Suprapubic skin (tissue), 4 donors: ENCODE data around the gene SORCS2. TPM values are rescaled to one million over a fixed set of nuclear protein-coding genes. Genes with fewer than 3 reads are reported as not detected.

Source experiments
- DNase-seq, 2 donors: peaks; one replicate each; pipeline ENCODE4 v3.0.0-alpha.2; 2019; ENCODE audit warnings: low spot score in 2 of 2
- H3K27ac ChIP-seq: fragments of 200-600 bp; sonication (generic); one replicate; pipeline ENCODE4 v1.5.1; 2019
- H3K27me3 ChIP-seq: fragments of 200-600 bp; sonication (generic); one replicate; pipeline ENCODE4 v1.5.1; 2019
- H3K36me3 ChIP-seq: fragments of 200-600 bp; sonication (generic); one replicate; pipeline ENCODE4 v1.5.1; 2019
- H3K4me1 ChIP-seq: fragments of 200-600 bp; sonication (generic); one replicate; pipeline ENCODE4 v1.5.1; 2019
- H3K4me3 ChIP-seq: fragments of 200-600 bp; sonication (generic); one replicate; pipeline ENCODE4 v1.5.1; 2019; ENCODE audit warnings: mild to moderate bottlenecking
- H3K9me3 ChIP-seq: fragments of 200-600 bp; sonication (generic); one replicate; pipeline ENCODE4 v1.5.1; 2019
- CTCF ChIP-seq, 2 donors: fragments of 200-600 bp in 1 of 2; fragments of 450-650 bp in 1 of 2; sonication (generic) in 1 of 2; IDR thresholded peaks; one replicate each; pipeline ENCODE4 v1.5.1; 2016 to 2019; ENCODE audit warnings: antibody characterized with exemption in 2 of 2, mild to moderate bottlenecking in 1 of 2, moderate library complexity in 1 of 2
- EP300 ChIP-seq: sonication (generic); formaldehyde crosslinking; IDR thresholded peaks from one replicate; pipeline ENCODE4 v1.6.1; 2017; ENCODE audit warnings: antibody characterized with exemption
- POLR2A ChIP-seq, 2 donors: fragments of 450-650 bp; IDR thresholded peaks; one replicate each; pipeline ENCODE4 v1.6.1; 2017; ENCODE audit warnings: antibody characterized with exemption in 2 of 2, mild to moderate bottlenecking in 2 of 2, moderate library complexity in 2 of 2
- POLR2AphosphoS5 ChIP-seq, 3 donors: sonication (generic); formaldehyde crosslinking; IDR thresholded peaks; one replicate each; pipeline ENCODE4 v1.6.1; 2017; ENCODE audit warnings: antibody characterized with exemption in 3 of 3
- WGBS: methylation state at CpG from one replicate; pipeline ENCODE4 v1.1.5; 2018; 5-methylcytosine and 5-hydroxymethylcytosine counted together
- total RNA-seq, 4 donors: library from RNA; depleted of rRNA; stranded (reverse); fragments of >200 nt; gene quantifications; one replicate each; pipeline ENCODE4 v1.1.0, GENCODE V29; 2016

Gene SORCS2
- total RNA-seq, 4 donors from 2014 or later: 0.94 to 4.6 (median 1.3) TPM

GRCh38 chr4:7332216-7333023, 140.1 kb downstream of the SORCS2 start:
- WGBS: 55% methylated on average over 12 of the region's 15 CpGs
- no peak overlapping the region for H3K27ac ChIP-seq

GRCh38 chr4:7333024-7333780, 140.9 kb downstream of the SORCS2 start:
- no peak for TF ChIP-seq CTCF (IDR thresholded peaks at IDR 0.05)
- Histone ChIP-seq H3K4me3 (no peak overlapping the region), H3K4me1 (peaks cover 15% of the 10 kb centered on the region), H3K36me3 (no peaks in the 10 kb centered on the region), H3K9me3 (no peaks in the 10 kb centered on the region), H3K27me3 (peaks cover 4% of the 10 kb centered on the region), H3K27ac (no peak overlapping the region)
- WGBS: 87% methylated on average over 10 of the region's 16 CpGs
- DNase-seq: no peak

More at GRCh38 chr4:7332216-7333023, 140.1 kb downstream of the SORCS2 start:
- TF ChIP-seq POLR2A (IDR thresholded peaks at IDR 0.05) (no peak), EP300 (no peak), POLR2AphosphoS5 (IDR thresholded peaks at IDR 0.05) (no peak), CTCF (IDR thresholded peaks at IDR 0.05) (no peak)
- Histone ChIP-seq H3K27me3 (peaks cover 4% of the 10 kb centered on the region), H3K4me1 (peaks cover 15% of the 10 kb centered on the region), H3K36me3 (no peaks in the 10 kb centered on the region), H3K4me3 (no peak overlapping the region), H3K9me3 (no peaks in the 10 kb centered on the region)
- no peak for DNase-seq

GRCh38 chr4:7333801-7334421, 141.6 kb downstream of the SORCS2 start:
- WGBS: 90% methylated on average over 15 of the region's 16 CpGs
- DNase-seq: no peak
- H3K4me3 ChIP-seq: no peak overlapping the region
- no peaks in the 10 kb centered on the region for H3K9me3 ChIP-seq
- peaks cover 10% of the 10 kb centered on the region for H3K4me1 ChIP-seq
- H3K27me3 ChIP-seq: peaks cover 4% of the 10 kb centered on the region
- no peak for TF ChIP-seq CTCF (IDR thresholded peaks at IDR 0.05)
- TF ChIP-seq EP300: no peak
- no peak for TF ChIP-seq POLR2A (IDR thresholded peaks at IDR 0.05)
- TF ChIP-seq POLR2AphosphoS5 (IDR thresholded peaks at IDR 0.05): no peak
- no peak overlapping the region for H3K27ac ChIP-seq
- H3K36me3 ChIP-seq: no peaks in the 10 kb centered on the region

GRCh38 chr4:7334521-7335275, 142.4 kb downstream of the SORCS2 start:
- H3K27ac ChIP-seq: no peak overlapping the region
- peaks cover 4% of the 10 kb centered on the region for H3K27me3 ChIP-seq
- no peak for DNase-seq
- no peaks in the 10 kb centered on the region for H3K9me3 ChIP-seq
- no peaks in the 10 kb centered on the region for H3K36me3 ChIP-seq
- no peak overlapping the region for H3K4me3 ChIP-seq
- WGBS: 83% methylated on average over 17 of the region's 17 CpGs
- H3K4me1 ChIP-seq: peaks cover 8% of the 10 kb centered on the region
- TF ChIP-seq POLR2A (IDR thresholded peaks at IDR 0.05): no peak
- TF ChIP-seq POLR2AphosphoS5 (IDR thresholded peaks at IDR 0.05): no peak
- no peak for TF ChIP-seq CTCF (IDR thresholded peaks at IDR 0.05)
- TF ChIP-seq EP300: no peak
